ENCODE measurements around the gene MUC20.
"Not testable (repeated sequence)": the region's sequence is repeated elsewhere in the genome, so short reads cannot be mapped to it uniquely, and the experiment has no call there.

MUC20 gene

DNA sequence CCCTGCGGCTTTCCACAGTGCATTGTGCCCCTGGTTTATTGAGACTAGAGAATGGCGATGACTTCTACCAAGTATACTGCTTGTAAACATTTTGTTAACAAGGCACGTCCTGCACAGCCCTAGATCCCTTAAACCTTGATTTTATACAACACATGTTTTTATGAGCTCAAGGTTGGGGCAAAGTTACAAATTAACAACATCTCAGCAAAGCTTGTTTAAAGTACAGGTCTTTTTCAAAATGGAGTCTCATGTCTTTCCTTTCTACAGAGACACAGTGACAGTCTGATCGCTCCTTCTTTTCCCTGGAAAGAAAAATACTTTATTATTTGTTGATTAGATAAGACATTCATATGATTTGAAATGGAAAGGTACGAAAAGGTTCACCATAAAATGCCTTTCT, 8.0 kb downstream of the MUC20 start:
- not testable (repeated sequence) for FAIRE-seq; DNase-seq (ENCODE audit: low spot score)

DNA sequence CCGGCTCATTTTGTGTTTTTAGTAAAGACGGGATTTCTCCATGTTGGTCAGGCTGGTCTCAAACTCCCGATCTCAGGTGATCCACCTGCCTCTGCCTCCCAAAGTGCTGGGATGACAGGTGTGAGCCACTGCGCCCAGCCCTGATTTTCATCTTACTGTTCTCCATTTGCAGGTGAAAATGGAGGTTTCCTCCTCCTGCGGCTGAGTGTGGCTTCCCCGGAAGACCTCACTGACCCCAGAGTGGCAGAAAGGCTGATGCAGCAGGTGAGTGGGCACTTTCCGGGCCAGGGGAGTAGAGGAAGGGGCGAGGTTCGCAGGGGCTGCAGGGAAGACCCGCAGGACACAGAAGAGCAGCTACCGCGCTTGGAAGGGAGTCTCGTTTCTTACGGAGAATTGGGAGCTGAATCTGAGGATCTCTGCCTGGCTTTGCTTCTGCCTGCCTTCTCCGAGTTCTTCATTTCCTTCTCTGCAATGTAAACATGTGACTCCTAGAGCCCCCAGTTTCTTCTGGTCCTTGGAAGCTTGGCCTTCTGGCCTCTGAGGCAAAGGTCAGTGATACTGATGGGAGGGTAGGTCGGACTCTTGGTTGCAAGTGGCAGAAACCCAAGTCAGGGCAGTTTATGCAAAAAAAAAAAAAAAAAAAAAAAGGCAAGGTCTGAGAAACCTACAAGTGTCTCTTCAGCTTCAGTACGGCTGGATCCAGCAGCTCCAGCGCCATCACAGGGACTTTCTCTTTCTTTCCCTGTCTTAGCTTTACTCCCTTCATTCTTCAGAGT, 8.9 kb downstream of the MUC20 start:
- FAIRE-seq (no peak), DNase-seq (ENCODE audit: low spot score) (no peak)

DNA sequence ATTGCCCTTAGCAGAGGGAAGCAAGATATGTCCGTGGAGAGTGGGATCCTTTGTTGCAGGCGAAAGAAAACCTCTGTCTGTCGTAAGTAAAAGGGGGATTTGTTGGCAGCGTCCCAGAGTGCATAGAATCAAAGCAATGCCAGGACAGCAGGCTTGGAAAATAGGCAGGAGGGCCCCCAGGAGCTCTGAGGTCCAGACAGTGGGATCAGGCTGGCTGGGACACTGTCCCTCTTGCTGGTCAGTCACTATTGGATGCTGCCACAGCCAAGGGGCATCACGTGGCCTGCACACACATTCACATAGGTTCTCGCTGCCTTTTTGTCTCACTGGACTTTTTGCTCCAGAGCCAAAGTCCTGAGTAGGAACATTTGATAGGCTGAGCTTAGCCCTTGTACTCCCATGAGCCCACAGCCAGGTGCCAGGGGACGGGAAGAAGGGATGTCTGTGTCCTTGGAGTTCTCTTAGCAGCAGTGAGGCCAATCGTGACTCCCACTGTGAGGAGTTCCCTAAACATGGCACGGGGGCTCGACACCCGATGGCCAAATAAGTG, 10.7 kb downstream of the MUC20 start:
- no peak for FAIRE-seq
- DNase-seq (ENCODE audit: low spot score) = no peak

DNA sequence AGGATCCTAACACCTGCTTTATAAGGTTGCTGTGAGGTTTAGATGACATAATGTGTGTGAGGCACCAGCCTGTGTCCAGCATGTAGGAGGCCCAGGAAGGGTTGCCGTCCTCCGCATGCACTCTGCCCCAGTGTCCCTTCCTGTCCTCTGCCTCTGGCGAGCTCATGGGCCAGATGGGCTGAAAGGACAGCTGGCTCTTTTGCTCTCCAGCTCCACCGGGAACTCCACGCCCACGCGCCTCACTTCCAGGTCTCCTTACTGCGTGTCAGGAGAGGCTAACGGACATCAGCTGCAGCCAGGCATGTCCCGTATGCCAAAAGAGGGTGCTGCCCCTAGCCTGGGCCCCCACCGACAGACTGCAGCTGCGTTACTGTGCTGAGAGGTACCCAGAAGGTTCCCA, 12.2 kb downstream of the MUC20 start:
- no peak for DNase-seq (ENCODE audit: low spot score)
- FAIRE-seq = no peak

DNA sequence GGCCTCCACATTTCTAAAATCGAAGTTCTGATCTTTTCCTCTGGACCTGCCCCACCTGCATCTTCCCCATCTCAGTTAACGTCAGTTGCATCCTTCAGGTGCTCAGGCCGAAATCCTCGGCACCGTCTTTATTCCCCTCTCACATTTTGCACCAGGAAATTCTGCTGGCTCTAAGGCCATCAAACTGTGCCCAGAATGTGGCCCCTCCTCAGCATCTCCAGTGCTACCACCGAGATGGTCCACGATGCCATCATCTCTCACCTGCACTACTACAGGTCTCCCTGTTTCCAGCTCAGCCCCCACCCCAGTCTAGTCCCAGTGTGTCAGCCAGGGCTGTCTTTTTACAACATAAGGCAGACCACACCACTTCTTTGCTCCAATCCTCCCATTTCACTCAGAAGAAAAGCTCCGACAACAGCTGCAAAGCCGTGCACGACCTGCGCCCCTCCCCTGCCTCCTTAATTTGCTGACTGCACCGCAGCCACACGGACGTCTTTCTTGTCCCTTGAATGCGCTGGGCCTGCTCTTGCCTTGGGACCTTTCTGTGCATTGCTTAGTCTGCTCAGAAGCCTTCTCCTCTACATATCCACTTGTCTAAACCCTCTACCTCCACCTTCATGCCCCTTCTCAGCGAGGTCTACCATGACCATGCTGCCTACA, 14.4 kb downstream of the MUC20 start:
- FAIRE-seq (no peak), DNase-seq (ENCODE audit: low spot score) (no peak)

GRCh38 chr3:195736866-195737490, 16.2 kb downstream of the MUC20 start:
- no peak for DNase-seq (ENCODE audit: low spot score)
- FAIRE-seq = no peak

GRCh38 chr3:195737782-195738181, 17.0 kb downstream of the MUC20 start:
- FAIRE-seq; DNase-seq (ENCODE audit: low spot score): not testable (repeated sequence)

DNA sequence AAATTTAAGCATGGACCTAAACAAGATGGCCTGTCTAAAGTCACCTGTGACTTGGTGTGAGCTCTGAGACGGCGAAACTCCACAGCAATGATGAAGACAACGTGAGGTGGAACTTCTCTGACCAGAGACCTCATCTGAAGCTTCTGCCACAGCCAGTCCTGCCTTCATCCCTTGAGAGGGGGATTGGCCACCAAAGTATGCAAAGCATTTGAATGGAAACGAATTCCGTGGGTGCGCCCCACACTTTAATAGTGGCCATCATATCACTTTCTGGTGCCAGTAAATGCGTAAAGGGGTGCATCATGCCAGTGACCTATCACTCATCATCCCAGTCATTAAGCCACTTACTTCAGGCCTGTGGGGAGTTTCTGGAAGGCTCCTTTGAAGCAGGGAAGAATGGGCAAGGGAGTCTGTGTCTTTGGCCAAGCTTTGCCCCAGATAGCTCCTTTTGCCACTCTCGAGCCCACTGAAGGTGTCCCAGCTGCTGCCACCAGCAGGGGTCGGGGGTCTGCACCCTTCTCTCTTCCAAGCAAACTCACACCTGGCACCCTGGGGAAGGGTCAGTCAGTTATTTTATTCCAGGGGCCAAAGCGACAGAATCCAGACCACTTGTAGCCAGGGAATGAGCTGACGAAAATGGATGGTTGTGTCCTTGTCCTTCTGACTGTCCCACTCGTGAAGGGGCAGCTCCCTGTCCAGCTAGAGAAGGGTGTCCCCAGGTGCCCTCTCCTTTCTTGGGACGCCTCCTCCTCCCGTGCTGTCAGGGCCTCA, 17.7 kb downstream of the MUC20 start:
- DNase-seq (ENCODE audit: low spot score) (no peak), FAIRE-seq (no peak)

GRCh38 chr3:195739561-195740111, 18.9 kb downstream of the MUC20 start:
- no peak for DNase-seq (ENCODE audit: low spot score)
- FAIRE-seq = no peak

- no peak for FAIRE-seq
- no peak for DNase-seq (ENCODE audit: low spot score)
Measured at GRCh38 chr3:195744437-195744836, 23.7 kb downstream of the MUC20 start.

GRCh38 chr3:195746346-195746745, 25.6 kb downstream of the MUC20 start:
- FAIRE-seq (no peak), DNase-seq (ENCODE audit: low spot score) (no peak)

- FAIRE-seq (no peak), DNase-seq (ENCODE audit: low spot score) (no peak)
Measured at GRCh38 chr3:195746751-195747150, 26.0 kb downstream of the MUC20 start.

DNA sequence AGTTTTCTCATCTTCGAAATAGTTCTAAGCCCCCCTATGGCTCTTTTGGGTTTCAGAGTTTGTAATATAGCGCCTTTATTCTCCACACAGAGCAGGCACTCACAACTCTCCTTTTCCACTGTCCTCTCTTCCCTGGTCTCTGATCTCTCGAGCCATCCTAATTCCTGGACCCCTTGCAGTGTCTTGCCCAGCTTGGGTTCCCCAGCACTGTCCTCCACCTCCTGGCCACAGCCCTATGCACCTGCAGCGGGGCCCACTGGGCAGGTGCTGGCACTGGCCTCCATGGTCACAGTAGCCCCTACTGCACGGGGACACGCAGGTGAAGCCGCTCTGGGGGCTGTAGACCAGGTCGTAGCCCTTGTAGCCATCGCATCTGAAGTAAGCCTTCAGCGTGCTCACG, 27.9 kb downstream of the MUC20 start:
- no peak for DNase-seq (ENCODE audit: low spot score)
- FAIRE-seq = no peak

DNA sequence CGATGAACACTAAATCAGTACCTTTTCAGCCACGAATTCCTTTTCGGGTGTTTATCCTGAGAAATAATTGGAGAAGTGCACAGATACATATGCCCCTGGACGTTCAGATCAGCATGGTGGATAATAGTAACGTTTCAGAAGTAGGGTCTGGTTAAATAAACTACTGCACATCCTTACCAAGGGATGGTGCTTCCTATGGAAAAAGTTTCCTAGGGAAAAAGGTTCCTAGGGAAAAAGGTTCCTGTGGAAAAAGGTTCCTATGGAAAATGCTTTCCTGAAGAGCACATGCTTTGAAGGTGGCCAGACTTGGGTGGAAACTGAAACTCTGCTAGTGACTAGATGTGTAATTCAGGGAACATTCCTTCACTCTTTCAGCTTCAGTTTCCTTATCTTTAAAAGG, 28.3 kb downstream of the MUC20 start:
- not testable (repeated sequence) for DNase-seq (ENCODE audit: low spot score); FAIRE-seq

DNA sequence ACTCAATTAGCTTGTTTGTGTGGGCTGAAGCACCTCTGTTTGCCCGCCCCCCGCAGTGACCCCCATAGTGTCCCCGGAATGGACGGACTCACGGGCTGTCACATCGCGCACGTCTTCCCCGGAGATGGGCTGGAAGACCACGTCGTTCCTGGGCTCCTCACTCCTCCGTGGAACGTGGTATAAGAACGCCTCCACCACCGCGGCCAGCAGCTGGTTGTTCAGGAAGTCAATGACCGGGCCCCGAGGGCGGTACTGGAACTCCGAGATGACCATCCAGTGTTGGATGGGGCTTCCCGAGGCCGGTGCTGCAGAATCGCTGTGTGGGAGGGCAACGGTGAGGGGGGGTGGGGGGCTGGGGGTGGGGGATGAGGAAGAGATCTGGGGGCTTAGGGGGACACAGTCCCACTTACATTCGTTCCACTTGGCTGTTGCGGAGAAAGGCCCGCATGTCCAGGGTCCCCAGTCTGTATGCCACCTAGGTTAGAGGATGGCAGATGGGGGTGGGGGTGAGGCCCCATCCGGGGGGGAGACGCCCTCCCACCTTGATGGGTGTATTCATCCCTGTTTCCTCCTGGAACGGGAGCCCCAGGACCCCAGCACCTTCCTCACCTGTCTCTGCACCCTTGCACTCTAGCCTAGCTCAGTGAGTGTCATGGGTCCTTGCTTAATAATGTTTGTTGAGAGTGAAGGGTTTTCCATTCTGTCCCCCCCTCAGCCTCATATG, 30.2 kb downstream of the MUC20 start:
- DNase-seq (ENCODE audit: low spot score) = no peak
- FAIRE-seq = no peak

DNA sequence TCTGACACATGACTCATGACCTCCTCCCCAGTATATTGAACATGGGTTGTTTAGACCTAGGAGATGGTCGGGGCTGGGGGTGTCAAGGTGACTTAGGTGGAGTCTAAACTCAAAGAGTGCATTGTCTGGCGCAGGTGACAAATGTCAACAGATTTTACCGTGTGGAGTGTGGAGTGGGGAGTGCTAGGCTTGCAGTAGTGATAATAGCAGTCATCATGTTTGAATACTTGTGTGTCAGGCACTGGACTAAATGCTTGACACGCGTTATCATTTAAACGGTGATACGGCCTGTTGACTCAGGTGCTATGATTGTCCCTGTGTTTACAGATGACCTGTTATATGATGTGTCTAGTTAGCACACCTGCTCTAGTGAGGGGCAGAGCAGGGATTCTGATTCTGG, 30.8 kb downstream of the MUC20 start:
- DNase-seq (ENCODE audit: low spot score) (no peak), FAIRE-seq (no peak)

- DNase-seq (ENCODE audit: low spot score) (no peak), FAIRE-seq (no peak)
Measured at GRCh38 chr3:195752066-195752465, 31.3 kb downstream of the MUC20 start.

DNA sequence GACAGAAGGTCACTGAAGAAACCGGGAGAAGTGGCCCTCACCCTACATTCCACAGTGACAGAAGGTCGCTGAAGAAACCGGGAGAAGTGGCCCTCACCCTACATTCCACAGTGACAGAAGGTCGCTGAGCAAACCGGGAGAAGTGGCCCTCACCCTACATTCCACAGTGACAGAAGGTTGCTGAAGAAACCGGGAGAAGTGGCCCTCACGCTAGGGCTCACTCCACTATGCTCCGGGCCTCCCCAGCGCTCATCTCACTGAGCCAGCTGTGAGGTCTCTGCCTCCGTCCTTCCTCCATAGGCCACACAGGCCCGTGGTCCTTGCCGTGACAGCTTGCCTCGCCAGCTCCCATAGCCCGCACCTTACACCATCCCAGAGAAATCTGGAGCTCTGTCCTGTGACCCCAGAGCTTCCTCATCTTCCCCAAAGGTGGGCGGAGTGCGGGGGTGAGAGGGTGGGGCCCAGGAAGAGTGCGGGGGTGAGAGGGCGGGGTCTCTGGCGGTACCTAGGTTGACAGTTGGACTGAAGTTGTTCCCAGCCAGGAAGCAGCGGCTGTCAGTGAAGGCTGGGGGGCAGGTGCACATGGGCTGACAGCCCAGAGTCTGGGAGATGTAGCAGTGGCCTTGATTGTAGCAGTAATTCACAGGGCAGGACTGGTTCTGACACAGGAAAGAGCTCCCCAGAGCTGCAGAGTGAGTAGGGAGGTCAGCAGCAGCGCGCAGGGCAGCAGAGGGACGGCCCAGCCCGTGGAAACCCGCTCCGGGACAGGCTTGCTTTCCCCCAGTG, 32.0 kb downstream of the MUC20 start:
- DNase-seq (ENCODE audit: low spot score) (no peak), FAIRE-seq (no peak)

DNA sequence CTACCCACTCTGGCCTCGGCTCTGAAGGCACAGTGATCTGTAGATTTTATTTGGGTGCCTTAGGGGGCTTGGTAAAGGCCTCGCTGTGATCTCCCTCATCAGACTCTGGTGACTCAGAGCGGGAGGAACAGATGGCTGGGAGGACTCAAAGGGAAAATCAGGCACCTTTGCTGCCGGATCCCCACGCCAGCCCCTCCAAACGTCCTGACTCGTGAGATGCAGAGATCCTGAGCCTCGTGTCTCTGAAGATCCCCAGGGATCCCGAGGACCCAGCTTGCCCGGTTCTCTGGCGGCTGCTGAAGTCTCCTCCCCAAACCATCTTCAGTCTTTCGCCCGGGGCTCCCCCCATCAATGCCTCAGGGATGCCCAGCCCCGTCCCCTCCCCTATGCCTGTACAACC, 32.8 kb downstream of the MUC20 start:
- no peak for FAIRE-seq
- no peak for DNase-seq (ENCODE audit: low spot score)

DNA sequence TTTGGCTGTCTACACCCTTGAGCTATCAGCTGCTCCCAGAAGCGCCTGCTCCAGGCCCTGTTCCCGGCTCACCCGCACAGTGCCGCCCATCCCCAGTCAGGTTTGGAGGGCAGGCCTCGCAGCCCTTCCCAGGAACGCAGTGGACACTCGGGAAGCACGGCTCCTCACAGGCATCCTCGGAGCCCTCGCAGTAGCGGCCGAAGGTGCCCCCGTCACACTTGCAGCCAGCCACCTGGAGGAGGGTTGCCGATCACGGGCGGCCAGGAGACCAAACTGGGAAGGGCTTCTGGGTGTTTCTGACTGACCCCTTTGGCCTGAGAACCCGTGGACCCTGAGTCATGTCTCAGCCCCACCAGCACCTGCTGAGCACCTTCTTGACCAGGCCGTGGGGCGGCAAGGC, 33.4 kb downstream of the MUC20 start:
- no peak for FAIRE-seq
- no peak for DNase-seq (ENCODE audit: low spot score)

All from RCC 7860 (cell line).